ENCODE data around the gene DNLZ.

Gene DNLZ

GRCh38 chr9:136379891-136380290 is 16.3 kb upstream of the DNLZ start:
- no peak for TF ChIP-seq CTCF (IDR thresholded peaks at IDR 0.05; ENCODE audit: low read depth, low read length, missing control alignments)
- DNase-seq (ENCODE audit: low read depth) = no peak

GRCh38 chr9:136379401-136379800 is 15.9 kb upstream of the DNLZ start:
- no peak for DNase-seq (ENCODE audit: low read depth)
- TF ChIP-seq CTCF (IDR thresholded peaks at IDR 0.05; ENCODE audit: low read depth, low read length, missing control alignments) = no peak
- no peak overlapping the region for H3K4me3 ChIP-seq (ENCODE audit: low read depth, low read length)

More at GRCh38 chr9:136379891-136380290, 16.3 kb upstream of the DNLZ start:
- no peak overlapping the region for H3K4me3 ChIP-seq (ENCODE audit: low read depth, low read length)

GRCh38 chr9:136379003-136379287 is 15.4 kb upstream of the DNLZ start:
- TF ChIP-seq CTCF (IDR thresholded peaks at IDR 0.05; ENCODE audit: low read depth, low read length, missing control alignments) = no peak
- no peak for DNase-seq (ENCODE audit: low read depth)
- no peak overlapping the region for H3K4me3 ChIP-seq (ENCODE audit: low read depth, low read length)

- H3K4me3 ChIP-seq (ENCODE audit: low read depth, low read length) = no peak overlapping the region
- no peak for TF ChIP-seq CTCF (IDR thresholded peaks at IDR 0.05; ENCODE audit: low read depth, low read length, missing control alignments)
- DNase-seq (ENCODE audit: low read depth) = no peak
Measured at GRCh38 chr9:136378170-136379002, 14.8 kb upstream of the DNLZ start.

- TF ChIP-seq CTCF (IDR thresholded peaks at IDR 0.05; ENCODE audit: low read depth, low read length, missing control alignments) = no peak
- H3K4me3 ChIP-seq (ENCODE audit: low read depth, low read length) = no peak overlapping the region
- DNase-seq (ENCODE audit: low read depth) = no peak
Measured at GRCh38 chr9:136377341-136378169, 14.0 kb upstream of the DNLZ start.

GRCh38 chr9:136376457-136376856 is 12.9 kb upstream of the DNLZ start:
- no peak overlapping the region for H3K4me3 ChIP-seq (ENCODE audit: low read depth, low read length)
- DNase-seq (ENCODE audit: low read depth) = no peak
- TF ChIP-seq CTCF (IDR thresholded peaks at IDR 0.05; ENCODE audit: low read depth, low read length, missing control alignments) = no peak

All from GM12864 (cell line).